DOHH2 (cell line): ENCODE data around the gene RUNDC1.

Experiments
- CTCF ChIP-seq: fragments of 200-600 bp; sonication (generic); IDR thresholded peaks from one replicate; pipeline ENCODE4 v1.5.1; 2014; ENCODE audit warnings: antibody characterized with exemption, mild to moderate bottlenecking, low read depth, low read length; ENCODE audit not compliant: poor library complexity, severe bottlenecking
- EZH2phosphoT487 ChIP-seq: fragments of 200-600 bp; sonication (generic); IDR thresholded peaks from 2 replicates; pipeline ENCODE4 v1.6.1; 2017; ENCODE audit warnings: borderline replicate concordance, mild to moderate bottlenecking, antibody characterized with exemption, low read length, moderate library complexity, mixed read lengths

- no peak for TF ChIP-seq EZH2phosphoT487
- no peak for TF ChIP-seq CTCF
These were observed at the start of gene RUNDC1 for GRCh38 chr17:42980274-42980765.
